ENCODE measurements around the gene CFAP65. TPM values are rescaled to one million over a fixed set of nuclear protein-coding genes. Genes with fewer than 3 reads are reported as not detected.

The CFAP65 gene
- total RNA-seq, 5 donors from 2014 or later (not counting 1 experiment from before 2014, with no cell fraction given) = 0.16 TPM; not detected in 4

- Histone ChIP-seq H3K27ac (ENCODE audit: low read length) (no peak overlapping the region), H3K9me3 (no peaks in the 10 kb centered on the region), H3K36me3 (ENCODE audit: control insufficient read depth in 2 of 2, extremely low read depth in 1 of 2, insufficient read depth in 1 of 2, low read length in 1 of 2) (peaks cover 5 to 33% of the 10 kb centered on the region in 2 donors), H3K4me1 (ENCODE audit: control insufficient read depth in 1 of 2, extremely low read depth in 1 of 2, insufficient read depth in 2 of 2, low read length in 2 of 2) (no peaks in the 10 kb centered on the region), H3K4me3 (ENCODE audit: control insufficient read depth in 1 of 2, extremely low read depth in 1 of 2, low read length in 1 of 2) (no peak overlapping the region), H3K27me3 (replicated peaks in 1 of 2; ENCODE audit: control insufficient read depth in 2 of 2, extremely low read depth in 1 of 2, insufficient read depth in 2 of 2, low read length in 1 of 2) (no peaks in the 10 kb centered on the region)
- WGBS (ENCODE audit: insufficient coverage) = 89% methylated on average over 1 of the region's 4 CpGs
- ChIA-PET CTCF (no interaction called here), POLR2A (no interaction called here)
- DNase-seq (no peak), ATAC-seq (replicated peaks in 1 of 4) (no peak)
- no peak overlapping the region for H3K27ac Mint-ChIP-seq
- H3K27me3 Mint-ChIP-seq = no peaks in the 10 kb centered on the region
- peaks cover 32% of the 10 kb centered on the region for H3K36me3 Mint-ChIP-seq
- no peak overlapping the region for H3K4me3 Mint-ChIP-seq
- no peaks in the 10 kb centered on the region for H3K9me3 Mint-ChIP-seq
- H3K4me1 Mint-ChIP-seq = no peaks in the 10 kb centered on the region
Measured at GRCh38 chr2:219078951-219079350, 37.6 kb upstream of the CFAP65 start.

DNA sequence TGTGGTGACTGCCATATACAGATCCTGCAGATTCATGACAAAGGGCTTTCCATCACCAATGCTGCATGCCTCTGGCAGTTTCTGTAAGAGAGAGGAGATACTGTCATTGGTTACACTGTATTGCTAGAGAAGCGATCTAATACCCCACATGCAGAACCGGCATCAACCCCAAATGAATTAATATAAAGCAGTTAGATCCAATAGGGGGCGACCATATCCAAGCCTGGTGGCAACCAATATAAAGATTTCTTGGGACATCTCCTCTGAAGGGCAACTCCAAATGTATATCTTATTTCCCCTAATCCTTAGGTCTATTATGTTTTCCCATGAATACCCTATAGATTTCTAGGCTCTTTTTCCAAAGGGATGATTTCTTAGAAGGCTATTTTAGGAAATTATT is 36.8 kb upstream of the CFAP65 start:
- H3K27me3 Mint-ChIP-seq = no peaks in the 10 kb centered on the region
- no peaks in the 10 kb centered on the region for H3K4me1 ChIP-seq (ENCODE audit: control insufficient read depth in 1 of 2, extremely low read depth in 1 of 2, insufficient read depth in 2 of 2, low read length in 2 of 2)
- H3K36me3 ChIP-seq (ENCODE audit: control insufficient read depth in 2 of 2, extremely low read depth in 1 of 2, insufficient read depth in 1 of 2, low read length in 1 of 2) = peaks cover 5 to 33% of the 10 kb centered on the region in 2 donors
- no peak for ATAC-seq (replicated peaks in 1 of 4)
- H3K36me3 Mint-ChIP-seq = peaks cover 34% of the 10 kb centered on the region
- WGBS (ENCODE audit: insufficient coverage) = no CpG with 5 or more reads among the region's 3 CpGs
- H3K4me1 Mint-ChIP-seq = no peaks in the 10 kb centered on the region
- POLR2A ChIA-PET = no interaction called here
- no peak overlapping the region for H3K27ac Mint-ChIP-seq
- no peak overlapping the region for H3K4me3 Mint-ChIP-seq
- no peak overlapping the region for H3K27ac ChIP-seq (ENCODE audit: low read length)
- no peaks in the 10 kb centered on the region for H3K9me3 ChIP-seq
- no peaks in the 10 kb centered on the region for H3K9me3 Mint-ChIP-seq
- CTCF ChIA-PET = no interaction called here
- no peak for DNase-seq
- no peak overlapping the region for H3K4me3 ChIP-seq (ENCODE audit: control insufficient read depth in 1 of 2, extremely low read depth in 1 of 2, low read length in 1 of 2)
- H3K27me3 ChIP-seq (replicated peaks in 1 of 2; ENCODE audit: control insufficient read depth in 2 of 2, extremely low read depth in 1 of 2, insufficient read depth in 2 of 2, low read length in 1 of 2) = no peaks in the 10 kb centered on the region

DNA sequence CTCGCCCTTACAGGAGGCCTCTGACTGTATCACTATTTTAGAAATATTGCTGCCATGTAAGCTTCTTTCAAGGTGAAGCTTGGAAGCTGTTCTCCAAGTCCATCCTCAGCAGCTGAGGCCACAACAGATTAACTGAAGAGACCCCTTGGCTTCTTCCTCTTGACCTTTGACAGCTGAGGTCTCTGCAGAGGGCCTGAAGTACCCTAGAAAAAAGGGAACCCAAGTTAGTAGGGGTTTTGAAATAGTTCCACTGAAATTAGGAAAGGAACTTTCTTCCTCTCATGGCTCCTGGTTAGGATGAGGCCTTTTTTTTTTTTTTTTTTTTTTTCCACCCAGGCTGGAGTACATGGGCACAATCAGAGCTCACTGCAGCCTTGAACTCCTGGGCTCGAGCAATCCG is 34.9 kb upstream of the CFAP65 start:
- no peak overlapping the region for H3K4me3 Mint-ChIP-seq
- peaks cover 44% of the 10 kb centered on the region for H3K36me3 Mint-ChIP-seq
- WGBS (ENCODE audit: insufficient coverage) = 100% methylated on average over 1 of the region's 3 CpGs
- DNase-seq = no peak
- CTCF ChIA-PET = no interaction called here
- POLR2A ChIA-PET = no interaction called here
- H3K9me3 Mint-ChIP-seq = no peaks in the 10 kb centered on the region
- H3K27me3 Mint-ChIP-seq = no peaks in the 10 kb centered on the region
- Histone ChIP-seq H3K27ac (ENCODE audit: low read length) (no peak overlapping the region), H3K4me3 (ENCODE audit: control insufficient read depth in 1 of 2, extremely low read depth in 1 of 2, low read length in 1 of 2) (no peak overlapping the region), H3K27me3 (replicated peaks in 1 of 2; ENCODE audit: control insufficient read depth in 2 of 2, extremely low read depth in 1 of 2, insufficient read depth in 2 of 2, low read length in 1 of 2) (no peaks in the 10 kb centered on the region), H3K36me3 (ENCODE audit: control insufficient read depth in 2 of 2, extremely low read depth in 1 of 2, insufficient read depth in 1 of 2, low read length in 1 of 2) (peaks cover 8 to 33% of the 10 kb centered on the region in 2 donors), H3K4me1 (ENCODE audit: control insufficient read depth in 1 of 2, extremely low read depth in 1 of 2, insufficient read depth in 2 of 2, low read length in 2 of 2) (no peaks in the 10 kb centered on the region), H3K9me3 (no peaks in the 10 kb centered on the region)
- no peak overlapping the region for H3K27ac Mint-ChIP-seq
- ATAC-seq (replicated peaks in 1 of 4) = no peak
- no peaks in the 10 kb centered on the region for H3K4me1 Mint-ChIP-seq

- H3K36me3 ChIP-seq (ENCODE audit: control insufficient read depth in 2 of 2, extremely low read depth in 1 of 2, insufficient read depth in 1 of 2, low read length in 1 of 2) = peaks cover 8 to 33% of the 10 kb centered on the region in 2 donors
- CTCF ChIA-PET = no interaction called here
Measured at GRCh38 chr2:219073413-219074129, 32.3 kb upstream of the CFAP65 start.

GRCh38 chr2:219072741-219073250 is 31.5 kb upstream of the CFAP65 start:
- H3K27ac ChIP-seq (ENCODE audit: low read length) = no peak overlapping the region
- no peaks in the 10 kb centered on the region for H3K27me3 ChIP-seq (replicated peaks in 1 of 2; ENCODE audit: control insufficient read depth in 2 of 2, extremely low read depth in 1 of 2, insufficient read depth in 2 of 2, low read length in 1 of 2)
- H3K4me3 ChIP-seq (ENCODE audit: control insufficient read depth in 1 of 2, extremely low read depth in 1 of 2, low read length in 1 of 2) = no peak overlapping the region
- H3K4me1 ChIP-seq (ENCODE audit: control insufficient read depth in 1 of 2, extremely low read depth in 1 of 2, insufficient read depth in 2 of 2, low read length in 2 of 2) = no peaks in the 10 kb centered on the region
- WGBS (ENCODE audit: insufficient coverage) = 100% methylated on average over 2 of the region's 9 CpGs
- ChIA-PET POLR2A (no interaction called here), CTCF (interaction anchor here in 1 of 2 donors (1.1 kb wide), 1 partner anchor 18 kb away, joined by 3 read pairs; no protein-coding TSS in a partner anchor)
- Mint-ChIP-seq H3K27ac (no peak overlapping the region), H3K4me3 (no peak overlapping the region), H3K4me1 (no peaks in the 10 kb centered on the region), H3K27me3 (no peaks in the 10 kb centered on the region), H3K9me3 (no peaks in the 10 kb centered on the region), H3K36me3 (peaks cover 44% of the 10 kb centered on the region)
- ATAC-seq (replicated peaks in 1 of 4) (no peak), DNase-seq (no peak)
- H3K9me3 ChIP-seq = no peaks in the 10 kb centered on the region
- H3K36me3 ChIP-seq (ENCODE audit: control insufficient read depth in 2 of 2, extremely low read depth in 1 of 2, insufficient read depth in 1 of 2, low read length in 1 of 2) = peaks cover 8 to 33% of the 10 kb centered on the region in 2 donors

More at GRCh38 chr2:219073413-219074129, 32.3 kb upstream of the CFAP65 start:
- DNase-seq = peak in 1 of 35 experiments; percentile 36
- H3K36me3 Mint-ChIP-seq = peaks cover 44% of the 10 kb centered on the region
- WGBS (ENCODE audit: insufficient coverage) = 56% methylated on average over 7 of the region's 14 CpGs
- no peaks in the 10 kb centered on the region for H3K9me3 ChIP-seq
- H3K9me3 Mint-ChIP-seq = no peaks in the 10 kb centered on the region
- H3K4me3 Mint-ChIP-seq = no peak overlapping the region
- H3K4me1 ChIP-seq (ENCODE audit: control insufficient read depth in 1 of 2, extremely low read depth in 1 of 2, insufficient read depth in 2 of 2, low read length in 2 of 2) = no peaks in the 10 kb centered on the region
- ATAC-seq (replicated peaks in 1 of 4) = no peak
- no peaks in the 10 kb centered on the region for H3K27me3 ChIP-seq (replicated peaks in 1 of 2; ENCODE audit: control insufficient read depth in 2 of 2, extremely low read depth in 1 of 2, insufficient read depth in 2 of 2, low read length in 1 of 2)
- no peak overlapping the region for H3K4me3 ChIP-seq (ENCODE audit: control insufficient read depth in 1 of 2, extremely low read depth in 1 of 2, low read length in 1 of 2)
- POLR2A ChIA-PET = no interaction called here
- no peaks in the 10 kb centered on the region for H3K27me3 Mint-ChIP-seq
- no peak overlapping the region for H3K27ac Mint-ChIP-seq
- H3K4me1 Mint-ChIP-seq = no peaks in the 10 kb centered on the region
- H3K27ac ChIP-seq (ENCODE audit: low read length) = no peak overlapping the region

DNA sequence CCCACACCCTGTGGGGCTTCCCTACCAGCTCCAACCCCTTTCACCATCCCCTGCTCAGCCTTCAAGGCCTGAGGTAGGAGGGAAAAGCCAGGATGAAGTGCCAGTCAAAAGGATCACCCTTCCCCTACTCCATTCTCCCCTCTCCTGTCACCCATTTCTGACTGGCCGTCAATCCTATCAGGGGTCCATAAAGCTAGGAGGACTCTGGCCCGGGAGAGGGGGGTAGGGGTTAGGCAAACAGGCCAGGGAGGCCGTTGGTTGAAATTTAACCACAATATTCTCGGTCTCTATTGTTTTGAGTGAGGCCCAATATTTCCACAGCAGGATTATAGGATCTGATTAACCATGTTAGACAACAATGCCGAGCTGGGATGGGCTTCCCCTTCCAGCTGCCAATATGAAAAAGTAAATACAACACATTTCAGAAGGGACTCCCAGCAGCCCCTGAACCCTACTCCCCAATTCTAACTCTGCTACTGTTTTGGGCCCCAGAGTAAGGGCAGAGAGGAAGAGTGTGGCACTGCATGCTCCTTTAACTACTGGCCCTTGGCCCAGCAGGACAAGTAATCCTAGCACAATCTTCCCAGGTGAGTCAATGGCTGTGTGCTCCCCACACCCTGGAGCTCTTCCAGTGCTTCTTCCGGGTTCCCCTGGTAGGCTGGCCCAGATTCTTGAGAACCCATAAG is 30.0 kb upstream of the CFAP65 start:
- no peak for DNase-seq
- WGBS (ENCODE audit: insufficient coverage) = no CpG with 5 or more reads among the region's 6 CpGs
- no peak overlapping the region for H3K4me3 Mint-ChIP-seq
- no peaks in the 10 kb centered on the region for H3K27me3 Mint-ChIP-seq
- Histone ChIP-seq H3K36me3 (ENCODE audit: control insufficient read depth in 2 of 2, extremely low read depth in 1 of 2, insufficient read depth in 1 of 2, low read length in 1 of 2) (peaks cover 3 to 19% of the 10 kb centered on the region in 2 donors), H3K4me1 (ENCODE audit: control insufficient read depth in 1 of 2, extremely low read depth in 1 of 2, insufficient read depth in 2 of 2, low read length in 2 of 2) (no peaks in the 10 kb centered on the region), H3K4me3 (ENCODE audit: control insufficient read depth in 1 of 2, extremely low read depth in 1 of 2, low read length in 1 of 2) (no peak overlapping the region), H3K27me3 (replicated peaks in 1 of 2; ENCODE audit: control insufficient read depth in 2 of 2, extremely low read depth in 1 of 2, insufficient read depth in 2 of 2, low read length in 1 of 2) (no peaks in the 10 kb centered on the region), H3K9me3 (no peaks in the 10 kb centered on the region), H3K27ac (ENCODE audit: low read length) (no peak overlapping the region)
- H3K4me1 Mint-ChIP-seq = no peaks in the 10 kb centered on the region
- H3K36me3 Mint-ChIP-seq = peaks cover 38% of the 10 kb centered on the region
- no peak overlapping the region for H3K27ac Mint-ChIP-seq
- no peak for ATAC-seq (replicated peaks in 1 of 4)
- POLR2A ChIA-PET = no interaction called here
- CTCF ChIA-PET = interaction anchor here in 1 of 2 donors (0.7 to 1.0 kb wide), 3 partner anchors 9 to 571 kb away, joined by 3 to 4 read pairs (median 3); no protein-coding TSS in a partner anchor
- H3K9me3 Mint-ChIP-seq = no peaks in the 10 kb centered on the region
